ENCODE data around the gene DNAH2.
"Not testable (repeated sequence)": the region's sequence is repeated elsewhere in the genome, so short reads cannot be mapped to it uniquely, and the experiment has no call there.

DNAH2 gene

GRCh38 chr17:7780736-7781135 is 63.2 kb downstream of the DNAH2 start:
- no peak for DNase-seq

- no peak for DNase-seq
Measured at GRCh38 chr17:7781429-7781828, 63.9 kb downstream of the DNAH2 start.

GRCh38 chr17:7782240-7782639 is 64.7 kb downstream of the DNAH2 start:
- no peak for DNase-seq

- DNase-seq, result no peak
Measured at GRCh38 chr17:7786866-7787265, 69.3 kb downstream of the DNAH2 start.

GRCh38 chr17:7789131-7789530 is 71.6 kb downstream of the DNAH2 start:
- no peak for DNase-seq

GRCh38 chr17:7790150-7790549 is 72.6 kb downstream of the DNAH2 start:
- DNase-seq, result no peak

GRCh38 chr17:7792611-7793010 is 75.1 kb downstream of the DNAH2 start:
- no peak for DNase-seq

GRCh38 chr17:7794075-7794663 is 76.6 kb downstream of the DNAH2 start:
- no peak for DNase-seq

- DNase-seq, result no peak
Measured at GRCh38 chr17:7797976-7798375, 80.4 kb downstream of the DNAH2 start.

- DNase-seq, result no peak
Measured at GRCh38 chr17:7798839-7799238, 81.3 kb downstream of the DNAH2 start.

GRCh38 chr17:7803981-7804380 is 86.4 kb downstream of the DNAH2 start:
- no peak for DNase-seq

GRCh38 chr17:7806587-7806986 is 89.0 kb downstream of the DNAH2 start:
- no peak for DNase-seq

GRCh38 chr17:7807206-7807605 is 89.7 kb downstream of the DNAH2 start:
- DNase-seq, result no peak

- DNase-seq, result no peak
Measured at GRCh38 chr17:7809086-7809790, 91.7 kb downstream of the DNAH2 start.

GRCh38 chr17:7809791-7810343 is 92.3 kb downstream of the DNAH2 start:
- DNase-seq, result not testable (repeated sequence)

GRCh38 chr17:7811251-7811650 is 93.7 kb downstream of the DNAH2 start:
- DNase-seq, result no peak

GRCh38 chr17:7814969-7815368 is 97.4 kb downstream of the DNAH2 start:
- DNase-seq, result no peak

GRCh38 chr17:7816926-7817642 is 99.5 kb downstream of the DNAH2 start:
- DNase-seq, result no peak

- DNase-seq, result no peak
Measured at GRCh38 chr17:7817643-7817964, 100.1 kb downstream of the DNAH2 start.

GRCh38 chr17:7818026-7818425 is 100.5 kb downstream of the DNAH2 start:
- DNase-seq, result no peak

GRCh38 chr17:7818746-7819645 is 101.5 kb downstream of the DNAH2 start:
- no peak for DNase-seq

- no peak for DNase-seq
Measured at GRCh38 chr17:7820231-7820630, 102.7 kb downstream of the DNAH2 start.

GRCh38 chr17:7822126-7822525 is 104.6 kb downstream of the DNAH2 start:
- DNase-seq, result no peak
